Stimulated activated memory B cell treated with anti-CD40 and anti-IgM and Interleukin-4, amounts not matched to agents 10 μg/mL and 1 μg/mL and 100 μg/mL, for 72 hours (primary cell): ENCODE measurements around the gene CHKB.

Source experiments
- ATAC-seq: fragments of 150-1000 bp; cut with Tn5 transposase; 2 replicates; pipeline ENCODE4 v1.10.0; 2021
- H3K27ac Mint-ChIP-seq: one replicate; pipeline ENCODE4 v1.8.0; 2022; ENCODE audit warnings: mild to moderate bottlenecking, mixed read lengths
- H3K27me3 Mint-ChIP-seq: one replicate; pipeline ENCODE4 v1.8.0; 2022; ENCODE audit warnings: mixed read lengths
- H3K36me3 Mint-ChIP-seq: one replicate; pipeline ENCODE4 v1.8.0; 2022; ENCODE audit warnings: mixed read lengths
- H3K4me1 Mint-ChIP-seq: one replicate; pipeline ENCODE4 v1.8.0; 2022; ENCODE audit warnings: mixed read lengths
- H3K4me3 Mint-ChIP-seq: one replicate; pipeline ENCODE4 v1.8.0; 2022; ENCODE audit warnings: mild to moderate bottlenecking, moderate library complexity, mixed read lengths
- H3K9me3 Mint-ChIP-seq: one replicate; pipeline ENCODE4 v1.8.0; 2022; ENCODE audit warnings: mixed read lengths

CHKB gene, protein sequence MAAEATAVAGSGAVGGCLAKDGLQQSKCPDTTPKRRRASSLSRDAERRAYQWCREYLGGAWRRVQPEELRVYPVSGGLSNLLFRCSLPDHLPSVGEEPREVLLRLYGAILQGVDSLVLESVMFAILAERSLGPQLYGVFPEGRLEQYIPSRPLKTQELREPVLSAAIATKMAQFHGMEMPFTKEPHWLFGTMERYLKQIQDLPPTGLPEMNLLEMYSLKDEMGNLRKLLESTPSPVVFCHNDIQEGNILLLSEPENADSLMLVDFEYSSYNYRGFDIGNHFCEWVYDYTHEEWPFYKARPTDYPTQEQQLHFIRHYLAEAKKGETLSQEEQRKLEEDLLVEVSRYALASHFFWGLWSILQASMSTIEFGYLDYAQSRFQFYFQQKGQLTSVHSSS

DNA sequence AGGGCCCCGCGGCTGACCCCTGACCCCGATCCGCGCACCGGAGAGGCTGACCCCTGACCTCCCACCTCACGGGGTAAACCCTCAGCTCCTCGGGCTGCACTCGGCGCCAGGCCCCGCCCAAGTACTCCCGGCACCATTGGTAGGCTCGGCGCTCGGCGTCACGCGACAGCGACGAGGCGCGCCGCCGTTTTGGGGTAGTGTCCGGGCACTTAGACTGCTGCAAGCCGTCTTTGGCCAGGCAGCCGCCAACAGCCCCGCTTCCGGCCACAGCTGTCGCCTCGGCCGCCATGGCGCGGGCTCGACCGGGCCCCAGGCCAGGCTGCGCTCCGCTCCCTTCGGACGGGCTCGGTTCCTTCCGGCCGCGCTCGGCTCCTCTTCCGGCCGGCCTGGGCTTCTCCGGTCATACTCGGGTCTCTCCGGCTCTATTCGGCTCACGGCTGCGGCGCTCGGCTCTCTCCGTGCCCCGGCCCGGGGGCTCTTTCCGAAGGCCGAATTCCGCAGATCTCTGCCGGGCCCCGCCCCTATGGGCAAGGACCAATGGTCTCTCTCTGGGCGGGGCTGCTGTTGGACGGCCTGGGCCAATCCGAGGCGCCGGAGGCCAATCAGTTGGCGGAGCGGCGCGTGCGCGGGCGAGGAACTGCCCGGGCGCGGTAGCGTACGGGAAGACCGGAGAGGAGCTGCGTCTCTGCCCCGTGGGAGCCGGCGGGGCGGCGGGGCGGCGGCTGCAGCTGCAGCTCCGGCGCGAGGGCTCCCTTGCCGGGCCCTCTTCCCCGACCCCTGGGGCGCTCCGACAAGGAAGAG lies at the start of gene CHKB:
Gene CHKB (minus strand): TSS at position 357 of the 801 bp plus-strand sequence. CDS start 68 bp downstream, at position 289.
- peak; percentile 99 for ATAC-seq
- Mint-ChIP-seq H3K9me3 (no peaks in the 10 kb centered on the region), H3K4me3 (peak within 1 kb of the TSS; percentile 93), H3K4me1 (peaks cover 29% of the 10 kb centered on the region), H3K27ac (peak within 1 kb of the TSS; percentile 98), H3K27me3 (no peaks in the 10 kb centered on the region), H3K36me3 (peaks cover 21% of the 10 kb centered on the region)

DNA sequence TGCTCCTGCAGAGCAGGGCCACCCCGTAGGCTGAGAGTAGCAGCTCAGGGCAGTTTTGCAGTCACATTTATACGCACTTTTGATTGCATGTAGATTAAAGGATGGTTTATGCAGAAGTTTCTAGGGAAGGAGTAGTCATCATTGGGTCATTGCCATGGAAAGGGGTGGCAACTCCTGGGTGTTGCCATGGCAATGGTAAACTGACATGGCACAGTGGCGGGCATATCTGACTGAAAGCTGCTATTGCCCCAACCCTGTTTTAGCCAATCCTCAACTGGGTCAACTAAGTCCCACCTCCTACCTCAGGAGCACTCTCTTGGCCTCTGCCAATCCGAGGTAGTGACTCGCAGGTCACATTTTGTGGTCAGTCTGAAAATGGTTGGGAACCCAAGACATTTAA lies 47.7 kb upstream of the CHKB start:
- Mint-ChIP-seq H3K36me3 (no peaks in the 10 kb centered on the region), H3K9me3 (no peaks in the 10 kb centered on the region), H3K4me1 (peaks cover 22% of the 10 kb centered on the region), H3K27ac (no peak overlapping the region), H3K4me3 (no peak overlapping the region), H3K27me3 (no peaks in the 10 kb centered on the region)
- no peak for ATAC-seq

DNA sequence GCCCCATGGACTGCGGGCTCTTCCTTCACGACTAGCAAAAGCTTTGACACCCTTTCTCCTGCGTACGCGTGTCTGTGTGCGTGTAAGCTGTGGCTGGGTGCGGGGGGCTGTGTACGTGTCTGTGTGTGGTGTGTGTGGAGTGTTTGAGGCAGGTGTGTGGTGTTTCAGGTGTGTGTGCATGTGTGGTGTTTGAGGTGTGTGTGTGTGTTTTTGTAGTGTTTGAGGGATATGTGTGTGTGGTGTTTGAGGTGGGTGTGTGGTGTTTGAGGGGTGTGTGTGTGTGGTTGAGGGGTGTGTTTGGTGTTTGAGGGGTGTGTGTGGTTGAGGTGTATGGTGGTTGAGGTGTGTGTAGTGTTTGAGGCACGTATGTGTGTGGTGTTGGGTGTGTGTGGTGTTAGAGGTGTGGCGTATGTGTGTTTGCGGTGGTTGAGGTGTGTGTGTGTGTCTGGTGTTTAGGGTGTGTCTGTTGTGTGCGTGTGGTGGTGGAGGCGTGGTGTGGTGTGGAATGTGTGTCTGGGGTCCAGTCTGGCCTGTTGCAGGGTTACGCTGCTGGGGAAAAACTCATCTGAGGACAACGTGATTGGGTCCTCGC lies 46.0 kb upstream of the CHKB start:
- H3K9me3 Mint-ChIP-seq, result no peaks in the 10 kb centered on the region
- peaks cover 22% of the 10 kb centered on the region for H3K4me1 Mint-ChIP-seq
- no peaks in the 10 kb centered on the region for H3K27me3 Mint-ChIP-seq
- H3K36me3 Mint-ChIP-seq, result no peaks in the 10 kb centered on the region
- no peak for ATAC-seq
- peak overlapping the region; percentile 79 for H3K4me3 Mint-ChIP-seq
- H3K27ac Mint-ChIP-seq, result peak overlapping the region; percentile 64

DNA sequence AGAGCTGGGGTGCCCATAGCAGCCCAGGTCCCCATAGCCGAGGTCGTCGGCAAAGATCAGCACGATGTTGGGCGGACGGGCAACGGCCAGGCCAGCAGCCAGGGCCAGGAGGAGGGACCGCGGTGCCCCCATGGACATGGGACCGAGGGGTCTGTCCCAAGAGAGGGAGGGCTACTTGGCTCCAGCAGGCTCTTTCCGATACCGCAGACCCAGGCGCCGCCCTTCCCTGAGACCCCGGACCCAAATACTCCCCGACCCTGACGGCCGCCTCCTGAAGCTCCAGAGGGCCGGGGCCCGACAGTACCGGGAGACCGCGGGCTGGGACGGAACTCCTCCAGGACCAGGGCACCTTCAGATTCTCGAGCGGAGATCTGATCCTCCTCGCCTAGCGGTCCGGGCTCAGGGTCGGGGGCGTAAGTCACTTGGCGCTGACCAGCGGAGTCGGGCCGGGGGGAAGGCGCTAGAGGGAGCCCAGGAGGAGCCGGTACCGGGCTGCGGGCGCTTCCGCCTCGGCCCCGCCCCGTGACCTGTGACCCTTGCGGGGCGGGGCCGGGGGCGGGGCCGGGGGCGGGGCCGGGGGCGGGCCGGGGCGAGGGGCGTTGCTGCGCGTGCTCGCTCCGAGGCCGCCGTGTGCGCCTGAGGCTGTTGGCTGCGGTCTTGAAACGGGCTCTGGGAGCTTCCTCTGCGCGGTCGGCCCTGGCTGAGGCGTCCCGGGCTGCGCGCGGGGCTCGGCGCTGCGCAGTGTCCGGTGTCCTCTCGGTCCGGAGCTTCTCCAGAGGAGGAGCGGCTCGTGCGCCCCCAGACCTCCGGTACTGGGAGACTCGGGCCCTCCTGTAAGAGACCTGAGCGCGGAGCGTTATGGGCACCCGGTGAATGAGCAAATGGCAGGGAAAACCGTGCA lies 45.2 kb upstream of the CHKB start, which contains the start of gene ARSA:
Gene ARSA (minus strand): TSS at position 511 of the 901 bp plus-strand sequence. CDS start 373 bp downstream, at position 138.
- Mint-ChIP-seq H3K4me1 (peaks cover 25% of the 10 kb centered on the region), H3K4me3 (peak within 1 kb of the TSS; percentile 79), H3K27me3 (no peaks in the 10 kb centered on the region), H3K27ac (peak within 1 kb of the TSS; percentile 64), H3K9me3 (no peaks in the 10 kb centered on the region), H3K36me3 (no peaks in the 10 kb centered on the region)
- ATAC-seq, result peak; percentile 93

DNA sequence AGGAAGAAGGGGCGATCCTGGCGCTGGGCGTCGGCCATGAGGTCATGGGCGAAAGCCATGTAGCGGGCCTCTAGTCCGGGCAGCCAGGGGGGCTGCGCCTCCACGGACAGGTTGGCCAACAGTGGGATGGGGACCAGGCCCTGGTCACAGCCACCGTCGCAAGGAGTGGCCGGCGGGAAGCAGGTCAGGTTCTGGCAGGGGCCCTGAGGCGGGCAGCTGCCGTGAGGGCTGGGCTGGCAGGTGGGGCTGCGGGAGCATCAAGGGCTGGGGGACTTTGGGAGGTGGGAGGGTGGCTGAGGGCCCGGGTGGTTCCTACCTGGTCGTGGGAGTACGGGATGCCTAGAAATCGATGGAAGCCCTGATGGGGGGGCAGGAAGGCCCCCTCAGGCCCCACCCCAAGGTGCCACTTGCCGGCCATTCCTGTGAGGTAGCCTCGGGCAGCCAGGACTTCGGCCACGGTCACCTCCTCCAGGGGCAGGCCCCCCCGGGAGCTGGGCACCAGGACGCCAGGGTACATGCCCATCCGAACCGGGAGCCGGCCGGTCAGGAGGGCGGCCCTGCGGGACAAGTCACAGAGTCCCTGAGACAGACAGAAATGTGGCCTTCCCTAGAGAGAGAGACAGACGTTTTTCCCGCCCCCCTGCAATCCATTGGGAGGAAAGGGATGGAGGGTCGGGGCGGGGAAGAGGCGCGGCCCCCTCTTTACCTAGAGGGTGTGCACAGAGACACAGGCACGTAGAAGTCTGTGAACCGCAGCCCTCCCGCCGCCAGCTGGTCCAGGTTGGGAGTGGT lies 44.4 kb upstream of the CHKB start:
- Mint-ChIP-seq H3K9me3 (no peaks in the 10 kb centered on the region), H3K4me3 (peak overlapping the region; percentile 79), H3K27me3 (no peaks in the 10 kb centered on the region), H3K4me1 (peaks cover 33% of the 10 kb centered on the region), H3K27ac (peak overlapping the region; percentile 64), H3K36me3 (no peaks in the 10 kb centered on the region)
- ATAC-seq, result peak; percentile 13

DNA sequence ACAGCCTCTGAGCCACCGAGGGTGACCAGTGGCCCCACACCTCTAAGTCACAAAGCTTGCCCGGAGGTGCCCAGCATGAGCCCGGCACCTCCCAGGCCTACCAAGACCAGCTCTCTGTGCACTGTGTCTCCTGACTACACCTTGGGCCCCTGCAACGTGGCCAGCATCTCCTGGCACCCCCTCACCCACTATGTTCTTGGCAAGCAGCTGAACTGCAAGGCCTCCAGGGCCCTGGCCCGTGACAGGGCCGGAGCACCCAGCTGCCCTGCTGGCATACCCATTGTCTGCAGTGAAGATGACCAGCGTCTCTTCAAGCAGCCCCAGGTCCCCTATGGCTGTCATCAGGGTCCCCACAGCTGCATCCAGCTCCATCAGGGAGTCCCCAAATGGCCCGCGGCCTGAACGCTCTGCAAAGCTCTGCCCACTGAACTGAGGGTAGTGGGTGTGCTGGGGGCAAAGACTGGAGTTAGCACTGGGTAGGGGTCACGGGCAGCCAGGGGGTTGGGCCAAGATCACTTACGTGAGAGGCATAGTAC lies 43.7 kb upstream of the CHKB start:
- Mint-ChIP-seq H3K4me3 (peak overlapping the region; percentile 67), H3K27me3 (no peaks in the 10 kb centered on the region), H3K27ac (peak overlapping the region; percentile 64), H3K9me3 (no peaks in the 10 kb centered on the region), H3K4me1 (peaks cover 40% of the 10 kb centered on the region), H3K36me3 (no peaks in the 10 kb centered on the region)
- no peak for ATAC-seq

DNA sequence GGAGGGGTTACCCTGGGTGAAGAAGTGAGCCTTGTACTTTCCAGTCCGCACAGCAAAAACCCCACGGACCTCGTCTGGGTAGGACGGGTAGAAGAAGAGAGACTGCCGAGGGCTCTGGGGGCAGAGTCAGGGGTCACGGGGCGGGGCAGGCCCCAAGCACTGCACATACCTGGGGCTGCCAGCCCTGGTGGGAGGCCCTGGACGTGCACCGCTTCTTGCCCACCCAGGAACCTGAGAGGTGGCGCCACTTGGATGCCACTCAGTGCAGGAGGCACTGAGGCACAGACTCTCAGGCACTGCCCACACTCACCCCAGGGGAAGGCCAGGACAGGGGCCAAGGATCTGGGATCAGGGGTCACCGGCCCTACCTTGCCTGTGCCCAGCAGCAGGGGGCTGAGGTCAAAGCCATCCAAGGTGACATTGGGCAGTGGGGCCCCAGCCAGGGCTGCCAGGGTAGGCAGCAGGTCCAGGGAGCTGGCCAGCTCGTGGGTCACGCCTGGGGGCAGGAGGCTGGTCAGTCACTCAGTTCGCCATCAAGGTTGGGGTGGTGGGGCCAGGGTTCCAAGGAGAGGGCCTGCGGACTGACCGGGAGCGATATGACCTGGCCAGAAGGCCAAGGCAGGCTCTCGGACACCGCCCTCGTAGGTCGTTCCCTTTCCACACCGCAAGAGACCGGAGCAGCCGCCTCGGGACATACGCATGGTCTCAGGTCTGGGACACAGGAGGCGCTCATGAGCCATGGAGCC lies 43.1 kb upstream of the CHKB start:
- H3K4me3 Mint-ChIP-seq, result no peak overlapping the region
- peaks cover 46% of the 10 kb centered on the region for H3K4me1 Mint-ChIP-seq

DNA sequence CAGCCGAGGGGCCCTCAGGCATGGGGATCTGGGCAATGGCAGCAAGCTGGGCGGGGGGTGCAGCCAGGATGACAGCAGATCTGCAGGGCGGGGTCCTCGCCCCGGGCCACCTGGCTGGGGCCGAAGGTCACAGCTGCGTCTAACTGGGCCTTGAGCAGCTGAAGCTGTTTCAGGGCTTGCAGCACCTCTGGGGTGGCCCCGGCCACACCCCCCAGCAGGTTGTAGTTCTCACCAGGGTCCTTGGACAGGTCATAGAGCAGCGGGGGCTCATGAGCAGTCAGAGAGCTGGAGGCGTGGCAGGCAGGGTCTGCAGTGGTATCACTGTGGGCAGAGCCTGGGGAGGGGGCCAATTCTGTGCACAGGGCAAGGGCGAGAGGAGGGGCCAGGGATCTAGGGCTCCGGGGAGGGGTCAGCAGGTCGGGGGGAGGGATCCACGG lies 42.5 kb upstream of the CHKB start:
- Mint-ChIP-seq H3K9me3 (no peaks in the 10 kb centered on the region), H3K36me3 (no peaks in the 10 kb centered on the region), H3K27me3 (no peaks in the 10 kb centered on the region), H3K4me3 (no peak overlapping the region), H3K4me1 (peaks cover 52% of the 10 kb centered on the region), H3K27ac (no peak overlapping the region)
- no peak for ATAC-seq

More for the DNA sequence above, 43.1 kb upstream of the CHKB start:
- H3K27me3 Mint-ChIP-seq, result no peaks in the 10 kb centered on the region
- no peak for ATAC-seq
- H3K9me3 Mint-ChIP-seq, result no peaks in the 10 kb centered on the region
- no peaks in the 10 kb centered on the region for H3K36me3 Mint-ChIP-seq
- no peak overlapping the region for H3K27ac Mint-ChIP-seq

DNA sequence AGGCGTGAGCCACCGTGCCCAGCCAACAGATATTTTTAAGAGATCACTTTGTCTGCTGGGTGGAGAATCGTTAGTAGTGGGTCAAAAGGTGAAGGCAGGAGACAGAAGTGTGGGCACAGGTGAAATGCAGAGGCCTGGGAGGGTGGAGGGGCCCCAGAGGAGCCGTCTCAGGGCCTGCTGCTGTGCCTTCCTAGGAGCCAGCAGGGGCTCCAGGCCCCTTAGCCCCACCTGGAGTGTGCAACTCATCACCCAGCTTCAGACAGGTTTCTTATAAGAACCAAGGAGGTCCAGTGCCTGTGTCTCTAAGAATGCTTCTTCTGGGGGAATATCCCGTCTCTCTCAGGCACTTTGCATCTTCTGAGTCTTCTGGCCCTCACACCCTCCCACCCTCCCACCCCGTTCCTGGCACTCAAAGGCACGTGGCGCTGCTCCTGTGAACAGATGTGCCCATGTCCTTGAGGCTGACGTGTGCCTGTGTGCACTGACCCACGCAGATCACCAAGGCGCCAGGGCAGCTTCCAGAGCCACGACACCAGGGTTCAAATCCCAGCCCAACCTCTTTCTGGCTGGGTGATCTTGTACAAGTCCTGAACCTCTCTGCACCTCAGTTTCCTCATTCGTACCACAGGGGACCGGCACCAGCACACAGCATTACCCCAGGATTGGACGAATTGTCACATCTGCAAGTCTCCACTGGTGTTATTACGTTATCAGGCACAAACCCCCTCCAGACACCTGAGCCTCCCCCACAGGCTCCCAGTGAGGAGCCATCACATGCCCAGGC lies 41.9 kb upstream of the CHKB start:
- Mint-ChIP-seq H3K27me3 (no peaks in the 10 kb centered on the region), H3K4me3 (no peak overlapping the region), H3K9me3 (no peaks in the 10 kb centered on the region), H3K36me3 (no peaks in the 10 kb centered on the region), H3K27ac (no peak overlapping the region), H3K4me1 (peaks cover 58% of the 10 kb centered on the region)
- ATAC-seq, result no peak

DNA sequence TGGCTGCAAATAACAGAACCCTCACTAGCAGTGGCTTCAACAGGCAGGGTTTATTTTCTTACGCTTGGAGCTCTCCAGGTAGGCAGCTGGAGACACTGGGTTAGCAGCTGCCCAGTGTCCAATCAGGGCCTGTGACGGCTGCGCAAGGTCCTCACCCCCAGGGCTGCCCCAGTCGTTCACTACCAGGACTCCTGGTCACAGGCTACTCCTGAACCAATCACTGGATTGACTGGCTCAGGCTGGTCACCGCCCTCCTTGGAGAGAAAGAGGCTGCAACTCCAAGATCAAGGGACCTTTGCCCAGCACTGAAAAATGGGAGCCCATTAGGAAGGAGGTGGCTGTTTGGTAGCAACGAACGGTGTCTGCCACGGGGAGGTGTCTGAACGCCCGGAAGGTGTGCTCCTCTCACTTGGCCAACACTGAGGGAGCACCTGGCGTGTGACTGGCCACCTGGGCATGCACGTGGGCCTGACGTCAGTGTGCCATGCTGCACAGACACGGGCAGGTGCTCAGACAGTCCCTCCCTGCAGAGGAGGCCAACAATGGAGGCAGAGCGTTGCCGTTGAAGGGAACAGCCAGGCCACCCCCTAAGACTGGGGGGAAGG lies 40.2 kb upstream of the CHKB start:
- H3K27ac Mint-ChIP-seq, result peak overlapping the region; percentile 94
- H3K9me3 Mint-ChIP-seq, result no peaks in the 10 kb centered on the region
- H3K36me3 Mint-ChIP-seq, result no peaks in the 10 kb centered on the region
- no peak overlapping the region for H3K4me3 Mint-ChIP-seq
- H3K27me3 Mint-ChIP-seq, result no peaks in the 10 kb centered on the region
- peaks cover 50% of the 10 kb centered on the region for H3K4me1 Mint-ChIP-seq
- ATAC-seq, result no peak

DNA sequence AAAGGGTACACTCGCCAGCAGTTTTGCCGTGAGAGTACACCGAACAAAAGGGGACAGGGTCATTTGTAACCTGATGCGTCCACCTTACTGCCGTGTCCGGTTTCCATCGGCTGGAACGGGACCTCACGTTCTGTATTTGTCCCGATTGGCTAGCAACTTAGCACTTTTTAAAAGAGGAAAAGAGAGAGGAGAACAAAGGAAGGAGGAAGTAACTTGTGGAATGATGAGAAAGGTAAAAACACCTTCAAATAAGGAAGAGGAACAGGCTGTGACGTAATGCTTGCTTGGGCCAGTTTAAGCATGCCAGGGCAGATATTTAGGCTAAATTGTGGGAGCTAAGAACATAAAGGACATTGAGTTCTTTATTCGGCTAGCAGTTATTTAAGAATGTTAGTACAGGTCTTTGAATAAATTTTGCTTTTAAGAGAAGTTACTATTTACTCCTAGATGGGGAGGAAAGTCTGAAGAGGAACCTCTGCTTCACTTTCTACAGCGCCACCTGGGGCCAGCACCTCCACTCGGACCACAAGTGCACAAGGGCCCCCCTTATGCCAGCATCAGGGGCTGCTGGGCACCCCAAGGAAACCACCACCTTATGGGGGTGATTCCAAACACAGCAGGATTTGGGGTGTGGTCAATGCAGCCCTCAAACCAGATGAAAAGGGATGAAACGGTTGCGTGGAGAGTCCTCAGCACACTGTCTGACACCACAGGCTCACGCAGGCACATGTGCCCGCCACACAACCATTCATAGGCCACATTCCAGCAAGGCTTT lies 39.5 kb upstream of the CHKB start:
- Mint-ChIP-seq H3K4me1 (peaks cover 45% of the 10 kb centered on the region), H3K27ac (peak overlapping the region; percentile 94), H3K9me3 (no peaks in the 10 kb centered on the region), H3K36me3 (no peaks in the 10 kb centered on the region), H3K27me3 (no peaks in the 10 kb centered on the region), H3K4me3 (peak overlapping the region; percentile 89)
- no peak for ATAC-seq
